ENCODE data around the gene NFATC2. TPM values are rescaled to one million over a fixed set of nuclear protein-coding genes. Genes with fewer than 3 reads are reported as not detected.

NFATC2 gene
- total and polyA plus RNA-seq, 2 of the 8 experiments (the other 6 are each of a cell fraction or from before 2014, with no cell fraction given): 0.27 to 0.91 TPM

DNA sequence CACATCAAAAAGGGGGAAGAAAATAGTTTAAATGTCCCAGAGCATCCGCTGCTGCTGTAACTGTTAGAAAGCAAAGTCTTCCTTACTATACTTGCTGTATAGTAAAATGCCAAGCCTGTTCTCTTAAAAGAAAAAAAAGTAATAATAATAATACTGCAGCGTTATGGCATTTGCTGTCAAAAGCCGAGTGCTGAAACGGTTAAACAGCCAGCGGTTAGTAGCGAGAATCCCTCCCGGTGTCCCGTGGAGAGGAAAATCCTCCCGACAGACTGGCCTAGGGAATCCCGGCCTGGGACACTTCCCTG lies 19.5 kb upstream of the NFATC2 start:
- H2AK5ac ChIP-seq (ENCODE audit: low read depth, low read length): no peak overlapping the region
- DNase-seq (ENCODE audit: low read depth in 1 of 2, low spot score in 2 of 2): no peak
- H3K14ac ChIP-seq (ENCODE audit: insufficient read length): no peak overlapping the region
- H3K27me3 ChIP-seq (replicated peaks in 1 of 4; ENCODE audit: control insufficient read depth in 3 of 4, extremely low read depth in 1 of 4, insufficient read depth in 3 of 4, low read length in 3 of 4): peaks cover 20 to 57% (median 50%) of the 10 kb centered on the region in 4 experiments
- peak overlapping the region; percentile 29 to 64 (median 62) for H3K4me3 ChIP-seq (ENCODE audit: extremely low read depth in 1 of 4, insufficient read depth in 2 of 4, low read depth in 3 of 4, low read length in 4 of 4)
- TF ChIP-seq SAP30 (IDR thresholded peaks at IDR 0.05; ENCODE audit: insufficient read depth, insufficient replicate concordance, low read length) (peak; percentile 30), ASH2L (IDR thresholded peaks at IDR 0.05; ENCODE audit: low read length) (no peak), SP4 (IDR thresholded peaks at IDR 0.05; ENCODE audit: low read length) (no peak)
- H4K5ac ChIP-seq (ENCODE audit: insufficient read length, low read depth, low read length): no peak overlapping the region
- ChIA-PET POLR2A (ENCODE audit: partially characterized antibody) (no interaction called here), CTCF (ENCODE audit: partially characterized antibody) (interaction anchor here (1.0 to 2.0 kb wide), 6 partner anchors 10 to 236 kb away, joined by 3 to 11 read pairs (median 4); no protein-coding TSS in a partner anchor)
- 2% methylated on average over 10 of the region's 10 CpGs; no CpG with 5 or more reads in 1 of the 2 experiments for WGBS, 2 experiments (ENCODE audit: extremely low coverage in 1 of 2, insufficient coverage in 1 of 2, insufficient read length in 1 of 2, insufficient replicate concordance in 2 of 2, low coverage in 1 of 2, low lambda C conversion rate in 2 of 2, missing lambda C conversion rate in 1 of 2)
- H3K9me3 ChIP-seq (ENCODE audit: insufficient read depth in 2 of 2, low read depth in 1 of 2, low read length in 1 of 2): no peaks in the 10 kb centered on the region
- no peak overlapping the region for H2BK12ac ChIP-seq (ENCODE audit: low read depth, low read length)
- peaks cover 0 to 12% (median 4%) of the 10 kb centered on the region in 4 experiments; a peak in 5 of 7 replicates for H3K4me1 ChIP-seq (replicated peaks in 1 of 4; ENCODE audit: control insufficient read depth in 3 of 4, insufficient read depth in 4 of 4, low read length in 3 of 4)
- no peak overlapping the region for H4K91ac ChIP-seq (replicated peaks; ENCODE audit: insufficient read length, low read length)
- H3K4ac ChIP-seq (replicated peaks; ENCODE audit: insufficient read length, low read depth, low read length): no peak overlapping the region
- H3K23ac ChIP-seq (ENCODE audit: insufficient read length): no peak overlapping the region
- H4K20me1 ChIP-seq (replicated peaks in 1 of 2; ENCODE audit: control insufficient read depth in 1 of 2, insufficient read depth in 2 of 2, low read length in 2 of 2): no peaks in the 10 kb centered on the region
- H4K8ac ChIP-seq (ENCODE audit: extremely low read depth, insufficient read depth, low read length): no peak overlapping the region
- no peaks in the 10 kb centered on the region for H3K79me1 ChIP-seq (ENCODE audit: low read depth, low read length)
- peak overlapping the region; percentile 68 to 99 for H3K4me2 ChIP-seq (ENCODE audit: insufficient read depth in 1 of 2, low read depth in 2 of 2, low read length in 2 of 2)
- H3K18ac ChIP-seq (ENCODE audit: extremely low read depth, low read length): no peak overlapping the region
- H3K36me3 ChIP-seq (ENCODE audit: control insufficient read depth in 2 of 4, insufficient read depth in 4 of 4, low read length in 3 of 4): no peaks in the 10 kb centered on the region
- H3K9ac ChIP-seq (replicated peaks in 1 of 4; ENCODE audit: extremely low read depth in 1 of 4, low read depth in 3 of 4, low read length in 3 of 4): no peak overlapping the region
- peaks cover 11% of the 10 kb centered on the region for H3K23me2 ChIP-seq (ENCODE audit: low read depth, low read length)
- no peak overlapping the region for H2AFZ ChIP-seq (ENCODE audit: low read length)
- H3K27ac ChIP-seq (ENCODE audit: low read depth, low read length): no peak overlapping the region
- H3K56ac ChIP-seq (replicated peaks; ENCODE audit: insufficient read length, low read depth, low read length): no peak overlapping the region
- H3K79me2 ChIP-seq (ENCODE audit: control insufficient read depth in 1 of 2, insufficient read depth in 2 of 2, low read length in 2 of 2): no peaks in the 10 kb centered on the region
- no peak for FAIRE-seq
- no peak overlapping the region for H2BK20ac ChIP-seq (ENCODE audit: low read length)
- no peak overlapping the region for H2BK120ac ChIP-seq (replicated peaks; ENCODE audit: low read depth, low read length)
- no peak overlapping the region for H2BK15ac ChIP-seq (ENCODE audit: low read length)
- no peak overlapping the region for H2BK5ac ChIP-seq (ENCODE audit: low read depth, low read length)
